Hepatocyte (in vitro differentiated cells): ENCODE results near the gene CETP. TPM values are rescaled to one million over a fixed set of nuclear protein-coding genes. Genes with fewer than 3 reads are reported as not detected.

Experiments
- DNase-seq: peaks from one replicate; pipeline ENCODE4 v3.0.0-alpha.2; 2016; ENCODE audit warnings: low spot score
- H2AFZ ChIP-seq: fragments of 200-600 bp; sonication (generic); 2 replicates; pipeline ENCODE4 v1.6.0; 2016; ENCODE audit warnings: antibody characterized with exemption, mild to moderate bottlenecking
- H3K27ac ChIP-seq: fragments of 200-600 bp; sonication (generic); 2 replicates; pipeline ENCODE4 v1.5.1; 2016; ENCODE audit warnings: mild to moderate bottlenecking
- H3K27me3 ChIP-seq: fragments of 200-600 bp; sonication (generic); 2 replicates; pipeline ENCODE4 v1.6.1; 2016
- H3K36me3 ChIP-seq: fragments of 200-600 bp; sonication (generic); replicated peaks from 2 replicates; pipeline ENCODE4 v1.5.1; 2016; ENCODE audit warnings: low read depth; ENCODE audit not compliant: insufficient read depth
- H3K4me1 ChIP-seq: fragments of 200-600 bp; sonication (generic); 2 replicates; pipeline ENCODE4 v1.5.1; 2016; ENCODE audit warnings: mild to moderate bottlenecking, moderate library complexity; ENCODE audit not compliant: insufficient read depth
- H3K4me2 ChIP-seq: fragments of 200-600 bp; sonication (generic); 2 replicates; pipeline ENCODE4 v1.6.0; 2016
- H3K4me3 ChIP-seq: fragments of 200-600 bp; sonication (generic); 2 replicates; pipeline ENCODE4 v1.5.1; 2016; ENCODE audit warnings: mild to moderate bottlenecking
- H3K79me2 ChIP-seq: fragments of 200-600 bp; sonication (generic); 2 replicates; pipeline ENCODE4 v1.6.0; 2017; ENCODE audit warnings: mild to moderate bottlenecking
- H3K9me2 ChIP-seq: fragments of 200-600 bp; sonication (generic); replicated peaks from 2 replicates; pipeline ENCODE4 v1.6.0; 2017; ENCODE audit warnings: mild to moderate bottlenecking; ENCODE audit not compliant: insufficient read depth
- H3K9me3 ChIP-seq: fragments of 200-600 bp; sonication (generic); 2 replicates; pipeline ENCODE4 v1.5.1; 2016; ENCODE audit warnings: low read depth, mild to moderate bottlenecking
- H4K20me1 ChIP-seq: fragments of 200-600 bp; sonication (generic); 2 replicates; pipeline ENCODE4 v1.6.0; 2016; ENCODE audit warnings: mild to moderate bottlenecking; ENCODE audit not compliant: insufficient read depth, poor library complexity, severe bottlenecking
- EZH2 ChIP-seq: fragments of 200-600 bp; sonication (generic); IDR thresholded peaks from 2 replicates; pipeline ENCODE4 v1.6.1; 2016; ENCODE audit warnings: antibody characterized with exemption, mild to moderate bottlenecking, borderline replicate concordance
- EZH2phosphoT487 ChIP-seq: fragments of 200-600 bp; sonication (generic); IDR thresholded peaks from one replicate; pipeline ENCODE4 v1.6.1; 2018; ENCODE audit warnings: antibody characterized with exemption, mild to moderate bottlenecking, low read depth, moderate library complexity; ENCODE audit not compliant: unreplicated experiment, severe bottlenecking
- WGBS: methylation state at CpG from one replicate; pipeline ENCODE4 v1.1.6; 2016; ENCODE audit warnings: low lambda C conversion rate; ENCODE audit errors: missing lambda C conversion rate; 5-methylcytosine and 5-hydroxymethylcytosine counted together
- polyA plus RNA-seq: library from polyadenylated mRNA; unstranded; fragments of >200 nt; fragmentation: Nextera tagmentation; extraction: Ambion mirVana; gene quantifications from 2 replicates; pipeline ENCODE4 v1.2.1, GENCODE V29; 2016
- total RNA-seq: library from RNA; depleted of rRNA; stranded (reverse); fragments of >200 nt; gene quantifications from 2 replicates; pipeline ENCODE4 v1.2.3, GENCODE V29; 2014
- TF ChIP-seq, protein P1 (sequence below): fragments of 200-600 bp; sonication (generic); IDR thresholded peaks from 2 replicates; pipeline ENCODE4 v1.5.1; 2016; ENCODE audit warnings: antibody characterized with exemption, mild to moderate bottlenecking; ENCODE audit not compliant: poor library complexity

CETP gene
- total and polyA plus RNA-seq, 2 experiments from 2014 or later: not detected

DNA sequence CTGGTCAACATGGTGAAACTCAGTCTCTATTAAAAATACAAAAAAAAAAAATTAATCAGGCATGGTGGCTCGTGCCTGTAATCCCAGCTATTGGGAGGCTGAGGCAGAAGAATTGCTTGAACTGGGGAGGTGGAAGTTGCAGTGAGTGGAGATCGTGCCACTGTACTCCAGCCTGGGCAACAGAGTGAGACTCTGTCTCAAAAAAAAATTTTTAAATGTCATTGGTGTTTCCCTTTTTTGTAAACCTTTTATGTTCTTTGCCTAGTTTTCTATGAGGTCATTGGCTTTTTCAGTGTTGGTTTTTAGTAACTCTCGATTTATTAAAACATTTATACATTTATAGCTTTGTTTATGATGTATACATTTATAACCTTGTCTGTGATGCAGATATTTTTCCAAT is 45.8 kb downstream of the CETP start:
- WGBS: 95% methylated on average over 3 of the region's 3 CpGs
- no peaks in the 10 kb centered on the region for H3K9me2 ChIP-seq
- H3K27me3 ChIP-seq: no peaks in the 10 kb centered on the region
- H3K9me3 ChIP-seq: no peaks in the 10 kb centered on the region
- H3K4me1 ChIP-seq: no peaks in the 10 kb centered on the region
- TF ChIP-seq, protein P1, sequence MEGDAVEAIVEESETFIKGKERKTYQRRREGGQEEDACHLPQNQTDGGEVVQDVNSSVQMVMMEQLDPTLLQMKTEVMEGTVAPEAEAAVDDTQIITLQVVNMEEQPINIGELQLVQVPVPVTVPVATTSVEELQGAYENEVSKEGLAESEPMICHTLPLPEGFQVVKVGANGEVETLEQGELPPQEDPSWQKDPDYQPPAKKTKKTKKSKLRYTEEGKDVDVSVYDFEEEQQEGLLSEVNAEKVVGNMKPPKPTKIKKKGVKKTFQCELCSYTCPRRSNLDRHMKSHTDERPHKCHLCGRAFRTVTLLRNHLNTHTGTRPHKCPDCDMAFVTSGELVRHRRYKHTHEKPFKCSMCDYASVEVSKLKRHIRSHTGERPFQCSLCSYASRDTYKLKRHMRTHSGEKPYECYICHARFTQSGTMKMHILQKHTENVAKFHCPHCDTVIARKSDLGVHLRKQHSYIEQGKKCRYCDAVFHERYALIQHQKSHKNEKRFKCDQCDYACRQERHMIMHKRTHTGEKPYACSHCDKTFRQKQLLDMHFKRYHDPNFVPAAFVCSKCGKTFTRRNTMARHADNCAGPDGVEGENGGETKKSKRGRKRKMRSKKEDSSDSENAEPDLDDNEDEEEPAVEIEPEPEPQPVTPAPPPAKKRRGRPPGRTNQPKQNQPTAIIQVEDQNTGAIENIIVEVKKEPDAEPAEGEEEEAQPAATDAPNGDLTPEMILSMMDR: no peak
- TF ChIP-seq EZH2: no peak
- H4K20me1 ChIP-seq: no peaks in the 10 kb centered on the region
- H3K36me3 ChIP-seq: no peaks in the 10 kb centered on the region
- H3K79me2 ChIP-seq: no peaks in the 10 kb centered on the region
- no peak for DNase-seq
- H2AFZ ChIP-seq: no peak overlapping the region
- no peak overlapping the region for H3K27ac ChIP-seq
- H3K4me2 ChIP-seq: no peak overlapping the region
- H3K4me3 ChIP-seq: no peak overlapping the region

DNA sequence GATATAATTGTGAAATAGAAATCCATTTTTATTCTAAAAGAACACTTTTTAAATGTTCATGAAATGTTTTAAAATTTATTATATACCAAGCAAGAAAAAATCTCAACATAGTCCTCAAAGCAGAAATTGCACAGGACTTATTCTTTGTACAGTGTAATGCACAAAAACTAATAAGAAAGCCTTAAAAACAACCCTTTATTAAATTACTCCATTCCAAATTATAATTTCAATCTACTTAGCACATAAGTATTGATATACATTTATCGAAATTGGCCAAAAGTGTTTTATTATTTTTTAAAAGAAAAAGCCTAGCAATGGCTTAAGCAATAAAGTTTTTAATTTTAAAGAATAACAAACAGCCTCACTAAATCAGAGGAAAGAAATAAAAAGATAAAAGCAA is 46.7 kb downstream of the CETP start:
- Histone ChIP-seq H4K20me1 (no peaks in the 10 kb centered on the region), H2AFZ (no peak overlapping the region), H3K9me3 (no peaks in the 10 kb centered on the region), H3K4me3 (no peak overlapping the region), H3K27me3 (no peaks in the 10 kb centered on the region), H3K36me3 (no peaks in the 10 kb centered on the region), H3K27ac (no peak overlapping the region), H3K9me2 (no peaks in the 10 kb centered on the region), H3K4me1 (no peaks in the 10 kb centered on the region), H3K4me2 (no peak overlapping the region), H3K79me2 (no peaks in the 10 kb centered on the region)
- no peak for TF ChIP-seq EZH2
- TF ChIP-seq, protein P1: no peak
- DNase-seq: no peak
- 92% methylated on average over 1 of the region's 1 CpG for WGBS

DNA sequence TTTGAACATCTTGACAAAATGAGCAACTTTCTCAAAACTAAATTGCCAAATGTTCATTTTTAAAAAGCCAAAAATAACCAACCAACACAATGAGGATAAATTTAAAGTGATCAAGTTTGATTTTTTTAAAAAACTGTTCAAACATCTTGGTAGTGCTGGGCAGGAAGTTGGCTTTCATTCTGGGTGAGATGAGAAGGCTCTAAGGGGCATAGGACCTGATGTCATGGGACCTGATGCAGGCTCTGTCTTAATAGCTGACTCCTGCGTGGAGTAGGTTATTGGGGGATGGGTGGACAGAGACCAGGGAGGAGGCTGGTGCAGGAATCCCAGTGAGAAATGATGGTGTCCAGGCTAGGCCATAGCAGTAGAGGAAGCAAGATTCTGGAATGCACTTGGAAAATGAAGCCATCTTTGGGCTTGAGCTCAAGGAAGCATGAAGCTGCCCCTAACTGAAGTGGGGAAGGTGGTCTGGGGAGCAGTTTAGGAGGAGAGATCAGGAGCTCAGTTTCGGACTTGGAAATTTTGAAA is 48.0 kb downstream of the CETP start:
- DNase-seq: no peak
- Histone ChIP-seq H3K27me3 (no peaks in the 10 kb centered on the region), H2AFZ (no peak overlapping the region), H4K20me1 (no peaks in the 10 kb centered on the region), H3K4me3 (no peak overlapping the region), H3K36me3 (no peaks in the 10 kb centered on the region), H3K79me2 (no peaks in the 10 kb centered on the region), H3K9me2 (no peaks in the 10 kb centered on the region), H3K4me1 (no peaks in the 10 kb centered on the region), H3K9me3 (no peaks in the 10 kb centered on the region), H3K4me2 (no peak overlapping the region), H3K27ac (no peak overlapping the region)
- 74% methylated on average over 2 of the region's 2 CpGs for WGBS
- TF ChIP-seq, protein P1: no peak

DNA sequence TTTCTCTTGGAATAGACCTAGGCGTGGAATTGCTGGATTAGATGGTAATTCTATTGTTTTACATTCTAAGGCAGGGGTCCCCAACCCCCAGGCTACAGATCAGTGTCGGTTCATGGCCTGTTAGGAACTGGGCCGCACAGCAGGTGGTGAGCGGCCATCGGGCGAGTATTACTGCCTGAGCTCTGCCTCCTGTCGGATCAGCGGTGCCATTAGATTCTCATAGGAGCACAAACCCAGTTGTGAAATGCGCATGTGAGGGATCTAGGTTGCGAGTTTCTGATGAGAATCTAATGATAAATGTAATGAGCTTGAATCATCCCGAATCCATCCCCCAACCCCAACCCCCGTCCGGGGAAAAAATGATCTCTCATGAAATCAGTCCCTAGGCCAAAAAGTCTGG is 50.6 kb downstream of the CETP start:
- Histone ChIP-seq H3K9me2 (no peaks in the 10 kb centered on the region), H3K4me2 (no peak overlapping the region), H3K79me2 (no peaks in the 10 kb centered on the region), H3K27ac (no peak overlapping the region), H4K20me1 (no peaks in the 10 kb centered on the region), H3K9me3 (no peaks in the 10 kb centered on the region), H2AFZ (no peak overlapping the region), H3K4me1 (no peaks in the 10 kb centered on the region), H3K36me3 (no peaks in the 10 kb centered on the region), H3K4me3 (no peak overlapping the region), H3K27me3 (no peaks in the 10 kb centered on the region)
- TF ChIP-seq EZH2phosphoT487 (no peak), EZH2 (no peak)
- TF ChIP-seq, protein P1: no peak
- no peak for DNase-seq
- 73% methylated on average over 12 of the region's 13 CpGs for WGBS
